PFSK-1 (cell line): ENCODE results near the gene ARHGAP10.

Source experiments
- FOXP2 ChIP-seq: optimal IDR thresholded peaks from 2 replicates; pipeline ENCODE3; 2011; ENCODE audit warnings: borderline replicate concordance, control low read depth, inconsistent platforms; ENCODE audit not compliant: insufficient read depth; ENCODE audit errors: extremely low read length, extremely low read depth
- POLR2AphosphoS5 ChIP-seq: IDR thresholded peaks from 2 replicates; pipeline ENCODE4 v1.6.1; 2012; ENCODE audit warnings: low read depth, mild to moderate bottlenecking, control low read depth, low read length, moderate library complexity
- SIN3A ChIP-seq: IDR thresholded peaks from 2 replicates; pipeline ENCODE4 v1.6.1; 2012; ENCODE audit warnings: mild to moderate bottlenecking, low read length, moderate library complexity, borderline replicate concordance; ENCODE audit not compliant: insufficient read depth
- TAF1 ChIP-seq: IDR thresholded peaks from 2 replicates; pipeline ENCODE4 v1.6.1; 2012; ENCODE audit warnings: low read length, control low read depth, borderline replicate concordance; ENCODE audit not compliant: insufficient read depth
- TF ChIP-seq, protein P1 (sequence below), 2 experiments: IDR thresholded peaks; 2 replicates each; pipeline versions ENCODE4 v1.6.1 to v1.8.0; 2011 to 2012; ENCODE audit warnings: low read depth in 2 of 2, low read length in 2 of 2, control low read depth in 1 of 2, inconsistent platforms in 1 of 2, mild to moderate bottlenecking in 1 of 2, moderate library complexity in 1 of 2; ENCODE audit not compliant: insufficient read depth in 1 of 2

The ARHGAP10 gene

DNA sequence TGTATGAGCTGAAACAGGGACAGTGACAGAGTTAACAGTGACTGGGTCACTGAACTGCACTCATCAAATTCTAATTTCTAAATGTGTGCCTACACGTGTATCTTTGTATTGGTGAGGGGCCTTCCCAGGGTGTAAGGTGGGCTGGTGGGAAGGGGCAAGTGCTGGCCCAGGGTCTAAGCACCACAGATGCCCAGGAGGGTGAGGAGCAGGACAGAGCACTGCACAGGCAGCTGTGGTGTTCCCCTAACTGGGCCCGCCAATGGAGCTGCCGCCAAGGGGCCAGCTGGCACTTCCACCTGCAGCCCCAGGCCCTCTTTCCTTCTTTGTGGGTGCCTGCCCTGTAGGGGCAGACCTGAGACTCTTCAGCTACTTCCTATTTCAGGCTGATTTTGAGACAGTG, 349.9 kb downstream of the ARHGAP10 start:
- TF ChIP-seq, protein P1, sequence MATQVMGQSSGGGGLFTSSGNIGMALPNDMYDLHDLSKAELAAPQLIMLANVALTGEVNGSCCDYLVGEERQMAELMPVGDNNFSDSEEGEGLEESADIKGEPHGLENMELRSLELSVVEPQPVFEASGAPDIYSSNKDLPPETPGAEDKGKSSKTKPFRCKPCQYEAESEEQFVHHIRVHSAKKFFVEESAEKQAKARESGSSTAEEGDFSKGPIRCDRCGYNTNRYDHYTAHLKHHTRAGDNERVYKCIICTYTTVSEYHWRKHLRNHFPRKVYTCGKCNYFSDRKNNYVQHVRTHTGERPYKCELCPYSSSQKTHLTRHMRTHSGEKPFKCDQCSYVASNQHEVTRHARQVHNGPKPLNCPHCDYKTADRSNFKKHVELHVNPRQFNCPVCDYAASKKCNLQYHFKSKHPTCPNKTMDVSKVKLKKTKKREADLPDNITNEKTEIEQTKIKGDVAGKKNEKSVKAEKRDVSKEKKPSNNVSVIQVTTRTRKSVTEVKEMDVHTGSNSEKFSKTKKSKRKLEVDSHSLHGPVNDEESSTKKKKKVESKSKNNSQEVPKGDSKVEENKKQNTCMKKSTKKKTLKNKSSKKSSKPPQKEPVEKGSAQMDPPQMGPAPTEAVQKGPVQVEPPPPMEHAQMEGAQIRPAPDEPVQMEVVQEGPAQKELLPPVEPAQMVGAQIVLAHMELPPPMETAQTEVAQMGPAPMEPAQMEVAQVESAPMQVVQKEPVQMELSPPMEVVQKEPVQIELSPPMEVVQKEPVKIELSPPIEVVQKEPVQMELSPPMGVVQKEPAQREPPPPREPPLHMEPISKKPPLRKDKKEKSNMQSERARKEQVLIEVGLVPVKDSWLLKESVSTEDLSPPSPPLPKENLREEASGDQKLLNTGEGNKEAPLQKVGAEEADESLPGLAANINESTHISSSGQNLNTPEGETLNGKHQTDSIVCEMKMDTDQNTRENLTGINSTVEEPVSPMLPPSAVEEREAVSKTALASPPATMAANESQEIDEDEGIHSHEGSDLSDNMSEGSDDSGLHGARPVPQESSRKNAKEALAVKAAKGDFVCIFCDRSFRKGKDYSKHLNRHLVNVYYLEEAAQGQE (IDR thresholded peaks at IDR 0.05; ENCODE audit: insufficient read depth in 1 of 2, low read depth in 2 of 2, low read length in 2 of 2) = no peak
- no peak for TF ChIP-seq SIN3A
- TF ChIP-seq POLR2AphosphoS5 = no peak
- no peak for TF ChIP-seq FOXP2
- no peak for TF ChIP-seq TAF1

DNA sequence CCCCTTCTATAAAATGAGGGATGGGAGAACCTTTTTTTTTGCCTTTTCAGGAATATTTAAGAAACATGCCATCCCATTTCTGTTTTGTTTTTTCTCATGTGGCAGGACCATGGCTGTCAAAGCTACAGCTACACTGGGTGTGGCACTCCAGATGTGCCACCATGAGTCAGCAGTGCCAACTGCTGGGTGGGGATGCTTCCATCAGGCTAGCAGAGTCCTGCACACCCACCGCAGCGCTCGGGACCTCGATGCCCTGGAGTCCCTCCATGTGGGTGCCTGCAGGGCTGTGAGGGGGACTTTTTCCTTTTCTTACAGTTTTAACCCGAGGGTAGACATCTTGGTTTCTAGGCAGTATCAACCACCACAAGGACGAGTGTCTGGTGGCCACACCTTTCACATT, 357.7 kb downstream of the ARHGAP10 start:
- TF ChIP-seq, protein P1 (IDR thresholded peaks at IDR 0.05; ENCODE audit: insufficient read depth in 1 of 2, low read depth in 2 of 2, low read length in 2 of 2) = no peak
- no peak for TF ChIP-seq POLR2AphosphoS5
- TF ChIP-seq TAF1 = no peak
- TF ChIP-seq FOXP2 = no peak
- no peak for TF ChIP-seq SIN3A

DNA sequence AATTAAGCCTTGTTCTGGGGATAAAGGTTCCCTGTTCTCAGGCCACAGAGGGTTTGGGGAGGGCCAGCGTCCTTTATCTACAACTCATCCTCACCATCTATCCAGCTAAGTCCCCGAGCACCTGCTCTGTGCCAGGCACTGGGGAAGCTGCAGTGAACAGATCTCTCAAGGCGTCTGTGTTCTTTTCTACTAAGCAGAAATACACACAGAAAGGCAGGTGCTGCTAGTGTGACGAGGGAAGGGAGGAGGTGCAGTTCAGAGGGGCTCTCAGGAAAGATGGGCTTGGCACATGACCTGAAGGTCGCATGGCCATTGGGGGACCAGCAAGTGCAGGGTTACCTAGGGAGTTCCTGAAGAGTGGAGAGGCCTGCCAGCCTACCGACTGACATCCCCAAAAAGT, 358.1 kb downstream of the ARHGAP10 start:
- TF ChIP-seq FOXP2 (no peak), SIN3A (no peak), TAF1 (no peak), POLR2AphosphoS5 (no peak)
- TF ChIP-seq, protein P1 (IDR thresholded peaks at IDR 0.05; ENCODE audit: insufficient read depth in 1 of 2, low read depth in 2 of 2, low read length in 2 of 2) = no peak

DNA sequence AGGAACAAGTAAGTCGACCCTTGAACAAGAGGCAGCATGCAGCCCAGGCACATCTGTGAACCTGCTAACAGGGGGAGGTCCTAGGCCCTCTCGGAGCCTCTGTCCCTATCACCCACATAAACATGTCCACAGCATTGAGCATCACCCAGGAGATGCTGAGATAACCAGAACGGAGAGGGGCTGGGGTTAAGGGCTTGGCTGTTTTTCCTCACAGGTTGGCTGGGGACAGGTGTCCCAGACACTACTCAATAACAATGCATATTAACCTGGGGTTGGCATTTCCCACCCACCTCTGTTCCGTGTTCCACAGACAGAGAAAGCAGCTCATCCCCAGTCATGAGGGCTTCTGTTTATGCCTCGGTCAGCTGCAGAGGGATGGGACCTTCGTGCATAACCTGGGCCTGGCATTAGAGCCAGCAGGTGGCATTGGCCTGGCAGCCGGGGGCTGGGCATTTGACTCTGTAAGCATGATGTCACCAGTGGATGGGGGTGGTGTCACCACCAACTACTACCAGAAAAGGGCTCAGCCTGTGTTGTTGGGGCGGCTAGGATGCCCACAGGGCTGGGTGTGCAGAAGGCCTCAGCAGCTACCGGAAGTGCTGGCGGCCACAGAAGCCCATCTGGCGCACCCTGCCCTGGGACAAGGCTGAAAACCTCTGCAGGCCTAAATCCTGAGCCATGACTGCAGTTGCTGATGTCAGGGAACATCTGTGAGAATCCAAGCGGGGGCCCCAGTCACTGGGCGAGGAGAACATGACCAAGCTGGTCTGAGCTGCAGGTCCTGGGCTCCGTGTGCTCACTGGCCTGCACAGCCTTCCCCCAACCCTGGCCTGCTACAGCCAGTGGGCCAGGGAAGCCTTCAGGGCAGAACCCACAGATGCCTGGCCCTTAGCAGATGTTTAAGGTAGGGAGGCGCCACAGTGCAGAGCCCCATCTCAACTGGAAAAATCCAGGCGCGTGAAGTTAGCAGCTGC, 358.9 kb downstream of the ARHGAP10 start:
- no peak for TF ChIP-seq FOXP2
- TF ChIP-seq, protein P1 (IDR thresholded peaks at IDR 0.05; ENCODE audit: insufficient read depth in 1 of 2, low read depth in 2 of 2, low read length in 2 of 2) = no peak
- no peak for TF ChIP-seq TAF1
- TF ChIP-seq POLR2AphosphoS5 = no peak
- TF ChIP-seq SIN3A = no peak

DNA sequence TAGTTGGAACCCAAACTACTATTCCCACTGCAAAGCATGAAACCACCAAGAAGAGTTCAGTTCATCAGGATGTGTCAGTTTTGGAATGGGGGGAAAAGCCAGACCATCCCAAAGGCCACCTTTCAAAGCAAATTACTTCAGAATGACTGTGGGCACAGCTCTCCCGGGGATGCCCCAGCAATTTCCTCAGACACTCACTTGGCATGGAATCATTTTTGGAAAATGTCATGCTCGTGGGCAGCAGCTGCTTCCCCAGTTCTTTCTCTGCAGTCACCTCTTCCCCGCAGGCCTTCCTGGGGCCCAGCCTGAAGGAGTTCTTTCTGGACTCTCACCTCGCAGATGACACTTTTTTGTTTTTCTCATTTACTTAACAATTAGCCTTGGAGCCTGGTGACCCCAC, 360.0 kb downstream of the ARHGAP10 start:
- no peak for TF ChIP-seq FOXP2
- TF ChIP-seq, protein P1 (IDR thresholded peaks at IDR 0.05; ENCODE audit: insufficient read depth in 1 of 2, low read depth in 2 of 2, low read length in 2 of 2) = no peak
- TF ChIP-seq POLR2AphosphoS5 = no peak
- no peak for TF ChIP-seq SIN3A
- no peak for TF ChIP-seq TAF1
